HG03575 (cell line): Measurements from ENCODE around the gene HAPSTR1.

Experiments
- ATAC-seq: cut with Tn5 transposase; IDR thresholded peaks from one replicate; pipeline ENCODE4 v1.9.1; 2021; ENCODE audit not compliant: unreplicated experiment, insufficient number of reproducible peaks, low FRiP score; ENCODE audit errors: extremely low read depth

HAPSTR1 gene

DNA sequence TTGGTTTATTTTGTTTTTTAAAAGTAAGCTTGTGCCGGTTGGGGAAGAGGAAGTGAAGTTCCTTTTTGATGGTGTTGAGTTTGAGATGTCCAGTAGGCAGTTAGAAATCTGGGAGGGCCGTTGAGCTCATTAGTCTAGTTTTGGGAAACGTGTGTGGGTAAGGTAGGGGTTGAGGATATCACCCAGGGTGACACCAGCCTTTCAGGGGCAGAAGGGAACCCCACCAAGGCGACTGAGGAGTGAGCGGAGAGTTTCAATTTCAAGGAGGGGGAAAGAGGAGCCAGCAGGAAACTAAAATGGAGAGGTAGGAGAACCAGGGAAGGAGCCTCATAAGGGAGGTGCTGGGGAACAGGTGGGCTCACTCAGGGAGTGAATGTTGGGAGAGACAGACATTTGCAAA lies 22.7 kb downstream of the HAPSTR1 start:
- ATAC-seq = no peak

DNA sequence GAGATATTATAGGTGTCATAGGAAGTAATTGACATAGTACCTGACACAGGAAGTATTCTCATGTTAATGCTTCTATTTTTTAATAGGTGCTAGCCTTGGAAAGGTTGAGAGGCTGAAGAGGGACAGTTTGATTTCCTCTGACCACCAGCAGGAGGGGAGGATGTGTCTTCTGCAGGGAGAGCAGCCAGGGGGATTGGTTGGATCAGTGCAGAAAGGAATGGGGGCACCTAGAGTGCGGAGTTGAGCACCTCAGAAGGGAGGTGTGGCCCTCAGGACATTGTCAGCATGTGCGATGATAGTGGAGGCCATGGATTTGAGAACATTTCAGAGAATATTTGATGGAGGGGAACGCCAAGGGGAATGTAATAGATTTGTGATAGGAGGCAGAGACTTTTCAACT lies 23.4 kb downstream of the HAPSTR1 start:
- ATAC-seq = no peak

DNA sequence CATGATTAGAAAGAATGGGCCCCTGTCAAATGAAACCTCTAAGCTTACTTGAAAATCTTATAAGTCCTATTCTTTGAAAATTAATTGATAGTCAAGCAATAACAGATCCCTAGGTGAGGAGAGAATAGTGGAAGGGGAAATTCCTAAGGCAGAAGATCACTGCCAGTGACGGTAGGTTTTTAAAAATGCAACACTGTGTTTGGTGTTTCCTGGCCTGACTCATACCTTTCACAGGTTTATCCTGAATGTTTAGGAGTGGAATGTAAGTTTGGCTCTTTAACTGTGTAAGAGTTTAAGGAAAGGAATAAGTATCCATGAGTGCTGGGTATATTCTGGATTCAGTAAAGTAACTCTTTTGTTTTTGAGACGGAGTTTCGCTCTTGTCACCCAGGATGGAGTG lies 23.8 kb downstream of the HAPSTR1 start:
- no peak for ATAC-seq

DNA sequence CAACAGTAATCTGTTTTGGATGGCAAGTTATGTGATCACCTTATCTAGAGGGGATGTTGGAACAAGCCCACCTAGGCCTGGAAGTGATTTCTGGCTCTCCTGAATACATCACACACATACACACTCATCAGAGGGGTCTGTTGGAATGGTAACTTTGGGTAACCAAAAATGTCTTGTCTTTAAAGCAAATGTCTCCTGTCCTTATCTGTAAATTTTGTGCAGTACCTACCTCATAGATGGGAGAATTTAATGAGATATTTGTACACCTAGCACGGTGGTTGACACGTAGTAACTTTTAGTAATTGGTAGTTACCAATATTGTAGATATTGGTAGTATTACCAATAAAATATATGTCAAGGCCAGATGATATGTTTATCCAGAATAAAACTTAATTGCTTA lies 24.7 kb downstream of the HAPSTR1 start:
- ATAC-seq = no peak

DNA sequence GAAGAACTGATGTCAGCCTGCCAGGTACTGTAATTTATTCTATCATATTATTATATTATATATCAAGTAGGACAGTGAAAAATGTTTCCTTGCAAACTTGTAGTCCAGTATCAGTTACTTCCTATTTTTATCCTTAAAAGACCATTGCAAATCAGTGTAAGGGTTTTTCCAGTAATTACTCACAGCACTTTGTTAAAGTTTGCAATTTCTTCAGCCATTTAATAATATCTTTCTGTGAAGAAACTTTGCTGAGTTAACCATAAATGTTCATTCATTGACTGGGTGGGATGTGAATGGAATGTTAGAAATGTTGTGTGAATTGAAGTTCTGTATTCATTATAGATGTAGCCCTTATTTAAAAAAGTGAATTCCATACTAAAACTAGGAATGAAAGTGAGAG lies 26.7 kb downstream of the HAPSTR1 start:
- no peak for ATAC-seq

DNA sequence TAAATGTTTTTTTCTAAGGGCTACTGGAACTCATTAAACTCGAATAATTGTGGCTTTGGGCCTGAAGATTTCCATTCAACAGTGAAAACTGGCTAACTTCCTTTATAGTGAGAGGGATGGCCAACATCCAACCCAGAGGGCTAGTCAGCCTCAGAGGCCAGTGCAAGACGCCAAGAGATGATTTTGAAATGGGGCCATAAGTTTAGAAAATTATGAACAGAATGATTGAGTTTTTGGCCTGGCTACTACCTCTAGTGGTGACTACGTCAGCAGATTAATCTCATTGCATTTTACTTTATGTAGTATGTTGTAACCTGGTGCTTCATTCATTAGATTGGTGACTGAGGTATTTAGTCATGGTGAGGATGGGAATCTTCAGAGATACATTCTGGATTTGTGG lies 28.4 kb downstream of the HAPSTR1 start:
- no peak for ATAC-seq

DNA sequence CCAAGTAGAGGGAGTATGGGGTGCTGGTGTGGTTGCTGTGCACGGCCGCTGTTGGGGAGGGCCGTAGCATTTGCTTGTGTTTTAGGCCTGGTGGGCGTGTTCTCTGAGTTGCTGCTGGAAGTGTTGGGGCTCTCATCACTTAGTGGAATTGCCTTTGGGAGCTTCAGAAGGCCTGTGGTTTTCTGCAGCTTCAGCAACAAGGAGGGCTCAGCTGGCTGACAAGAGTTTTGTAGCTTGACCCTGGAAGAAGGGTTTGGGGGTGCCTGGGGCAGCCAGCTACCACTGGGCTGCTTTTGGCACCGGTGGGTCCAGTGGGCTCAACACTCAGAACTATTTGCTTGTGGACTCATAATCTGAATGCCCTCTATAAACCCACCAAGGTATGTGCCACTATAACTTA lies 30.9 kb downstream of the HAPSTR1 start:
- no peak for ATAC-seq

DNA sequence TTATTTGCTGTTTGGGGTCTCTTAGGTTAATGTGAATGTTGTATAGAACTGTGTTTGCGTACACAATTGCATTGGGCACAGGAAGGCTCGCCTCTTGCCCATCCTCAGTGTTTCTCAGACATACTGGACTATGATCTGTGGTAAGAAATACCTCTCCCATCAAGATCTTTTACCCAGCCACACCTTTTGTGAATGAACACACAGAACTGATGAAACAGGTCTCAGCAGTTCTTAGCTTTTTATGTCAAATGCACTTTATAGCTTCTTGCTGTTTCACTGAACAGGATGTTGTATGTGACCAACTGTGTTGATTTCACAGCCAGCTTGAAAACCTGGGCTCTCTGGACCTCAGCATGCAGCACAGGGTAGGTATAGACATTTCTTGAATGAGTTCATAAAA lies 31.5 kb downstream of the HAPSTR1 start:
- no peak for ATAC-seq

DNA sequence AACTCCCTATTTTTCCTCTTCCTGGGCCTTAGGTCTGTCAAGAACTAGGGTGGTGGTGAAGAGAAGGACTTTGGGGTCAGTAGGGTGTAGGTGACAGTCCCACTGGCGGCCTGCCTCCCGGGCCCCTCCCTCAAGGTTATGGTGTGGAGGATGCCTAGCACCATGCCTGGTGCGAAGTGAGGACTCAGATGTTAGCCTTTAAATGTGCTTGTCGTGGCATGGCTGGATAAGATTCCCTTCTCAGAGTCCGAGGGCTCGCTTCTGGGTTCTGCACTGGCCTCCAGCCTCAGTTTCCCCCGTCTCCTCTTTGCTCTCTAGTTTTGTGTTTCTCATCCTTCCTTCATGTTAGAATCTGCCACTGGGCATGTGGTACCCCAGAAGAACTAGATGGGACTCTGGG lies 32.0 kb downstream of the HAPSTR1 start:
- ATAC-seq = no peak

DNA sequence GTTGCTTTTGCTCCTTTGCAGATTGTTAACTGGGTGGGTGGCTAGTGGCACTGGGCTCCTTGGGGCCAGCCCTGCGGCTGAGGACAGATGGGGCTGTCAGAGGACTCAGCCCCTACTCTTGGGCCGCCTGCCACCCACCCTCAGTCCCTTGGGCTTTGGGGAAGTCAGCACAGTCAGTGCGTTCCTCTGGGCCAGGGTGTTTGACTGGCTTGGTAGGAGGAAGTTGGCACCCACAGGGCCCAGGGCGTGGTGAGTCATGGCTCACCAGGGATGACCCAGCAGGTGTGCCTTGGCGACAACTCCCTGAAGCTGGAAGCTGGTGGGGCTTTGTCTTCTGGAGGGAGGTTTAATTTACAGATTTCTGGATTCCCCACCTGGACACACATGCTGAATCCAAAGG lies 32.4 kb downstream of the HAPSTR1 start:
- no peak for ATAC-seq

DNA sequence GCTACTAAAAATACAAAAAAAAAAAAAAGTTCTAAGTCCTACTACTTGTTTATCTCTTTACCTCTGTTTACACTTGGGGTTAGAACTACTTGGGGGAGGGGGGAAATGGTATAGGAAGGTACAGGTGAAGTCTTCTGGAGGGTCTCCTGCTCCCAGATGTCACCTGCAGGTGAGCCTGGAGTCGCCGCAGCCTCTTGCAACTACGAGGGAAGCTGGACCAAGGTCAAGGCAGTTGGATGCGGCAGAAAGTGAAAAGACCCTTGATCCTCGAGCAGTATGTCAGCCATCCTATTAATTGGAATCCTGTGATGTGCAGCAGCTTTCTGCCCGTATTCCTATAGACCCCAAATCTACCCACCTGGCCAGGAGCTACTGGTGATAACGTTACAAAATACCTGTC lies 33.0 kb downstream of the HAPSTR1 start:
- ATAC-seq = no peak

DNA sequence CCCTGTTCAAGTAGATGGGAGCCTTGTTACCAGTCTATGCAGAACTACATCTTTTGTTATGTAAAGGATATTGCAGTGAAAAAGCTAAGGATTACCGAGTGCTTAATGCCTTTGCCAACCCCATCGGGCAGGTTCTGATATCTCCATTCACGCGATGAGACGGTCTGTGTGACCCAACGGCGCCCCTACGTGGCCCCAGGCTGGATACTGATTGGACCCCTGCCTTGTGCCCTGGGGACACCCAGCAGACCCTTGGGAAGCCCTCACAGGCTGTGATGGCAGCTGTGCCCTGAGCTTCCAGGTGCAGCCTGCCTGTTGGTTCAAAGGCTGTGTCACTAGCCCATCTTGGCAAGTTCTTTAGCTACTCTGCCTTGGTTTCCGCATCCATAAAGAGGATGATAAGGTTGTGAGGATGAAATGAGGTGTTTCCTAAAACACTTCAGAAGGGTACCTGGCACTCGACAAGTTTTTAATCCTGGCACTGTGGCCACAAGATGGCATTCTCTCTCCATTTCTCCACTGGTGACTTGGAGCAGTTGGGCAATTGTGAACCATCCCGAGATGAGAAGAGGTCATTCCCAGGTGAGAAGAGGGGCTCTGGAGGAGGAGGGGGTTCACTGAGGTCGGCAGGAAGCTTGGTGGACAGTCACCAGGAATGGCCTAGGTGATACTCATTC lies 33.6 kb downstream of the HAPSTR1 start:
- no peak for ATAC-seq

DNA sequence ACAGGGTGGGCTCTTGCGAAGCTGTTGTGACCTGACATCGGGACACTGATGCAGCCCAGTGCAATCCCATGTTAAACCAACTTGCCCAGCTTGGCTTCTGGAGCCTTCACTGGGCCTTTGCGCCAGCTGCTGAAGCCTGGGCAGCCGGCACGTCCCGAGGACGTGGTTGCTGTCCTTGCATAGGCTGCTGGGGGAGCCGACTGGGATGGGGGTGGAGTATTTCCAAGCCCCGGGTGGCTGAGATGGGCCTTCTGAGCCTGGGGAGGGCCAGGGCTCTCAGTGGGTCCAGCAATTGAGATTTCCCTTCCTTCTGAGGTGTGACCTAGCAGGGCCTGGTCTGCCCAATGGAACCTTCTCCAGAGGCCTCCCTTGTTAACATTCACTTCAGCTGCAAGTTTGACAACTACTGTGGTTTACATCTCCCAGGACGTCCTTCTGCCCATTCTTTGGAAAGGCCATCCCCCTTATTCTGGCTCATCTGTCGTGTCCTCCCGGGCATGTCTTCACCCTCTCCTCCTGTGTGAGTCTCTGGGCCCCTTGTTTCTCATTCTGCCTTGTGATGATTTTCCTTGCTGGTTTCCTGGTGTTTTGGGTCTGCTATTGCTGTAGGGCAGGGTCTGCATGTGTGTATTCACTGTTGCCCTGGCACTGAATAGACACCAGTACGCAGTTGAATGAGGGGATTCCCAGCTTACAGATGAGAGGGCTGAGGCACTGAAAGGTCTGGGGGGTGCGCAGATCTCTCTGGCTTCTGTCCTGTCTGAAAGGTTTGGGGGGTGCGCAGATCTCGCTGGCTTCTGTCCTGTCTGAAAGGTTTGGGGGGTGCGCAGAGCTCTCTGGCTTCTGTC lies 34.4 kb downstream of the HAPSTR1 start:
- ATAC-seq = no peak

DNA sequence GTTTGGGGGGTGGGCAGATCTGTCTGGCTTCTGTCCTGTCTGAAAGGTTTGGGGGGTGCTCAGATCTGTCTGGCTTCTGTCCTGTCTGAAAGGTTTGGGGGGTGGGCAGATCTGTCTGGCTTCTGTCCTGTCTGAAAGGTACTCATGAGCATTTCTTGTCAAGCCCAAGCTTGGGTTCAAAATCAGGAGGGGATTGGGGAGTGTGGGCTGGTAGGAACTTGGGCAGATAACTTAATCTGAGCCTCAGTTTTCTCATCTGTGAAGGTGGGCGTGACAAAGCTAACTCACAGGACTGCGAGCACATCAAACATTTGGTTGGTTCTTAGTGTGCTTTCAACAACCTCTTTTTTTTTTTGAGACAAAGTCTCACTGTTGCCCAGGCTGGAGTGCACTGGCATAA lies 35.2 kb downstream of the HAPSTR1 start:
- no peak for ATAC-seq

DNA sequence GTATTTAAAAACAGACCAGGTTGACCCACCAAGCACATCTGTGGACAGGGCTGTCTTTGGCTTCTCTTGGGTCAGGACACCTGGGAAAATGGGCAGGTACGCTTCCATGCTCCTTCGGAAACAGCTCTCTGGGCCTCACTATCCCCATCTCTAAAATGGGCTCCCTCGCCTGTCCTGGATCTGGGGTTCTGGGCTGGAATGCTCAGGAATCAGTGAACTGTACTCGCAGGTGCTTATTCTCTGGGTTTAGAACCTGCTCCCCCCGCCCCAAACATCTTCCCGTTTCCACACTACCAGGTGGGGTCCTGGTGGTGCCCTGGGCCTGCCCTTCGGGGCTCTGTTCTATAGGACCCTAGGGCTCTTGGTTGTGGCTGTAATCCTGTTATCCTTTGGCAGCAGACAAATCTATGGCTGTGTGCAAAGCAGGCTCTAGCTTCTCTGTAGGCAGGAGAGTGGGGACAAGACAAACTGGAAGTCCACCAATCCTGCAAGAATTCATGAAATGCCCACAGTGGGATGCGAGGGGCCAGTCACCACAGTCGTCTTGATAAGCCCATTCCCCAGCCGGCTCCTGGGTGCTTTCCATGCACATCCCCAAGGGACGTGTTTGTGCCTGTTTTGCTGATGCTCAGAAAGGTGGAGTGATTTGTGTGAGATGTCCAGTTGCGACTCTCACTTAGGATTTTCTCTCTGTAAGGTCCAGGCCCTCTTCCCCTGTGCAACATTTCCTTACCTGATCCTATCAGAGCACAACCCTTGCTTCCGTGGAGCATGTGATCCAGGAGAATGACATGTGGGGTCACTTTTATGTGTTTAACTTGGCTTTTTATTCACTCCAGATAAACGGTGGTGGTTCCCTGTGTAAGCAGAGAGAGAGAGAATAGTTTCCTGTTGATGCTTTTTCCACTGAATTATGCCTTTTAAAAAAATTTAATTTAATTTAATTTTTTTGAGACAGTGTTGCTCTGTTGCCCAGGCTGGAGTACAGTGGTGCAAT lies 37.2 kb downstream of the HAPSTR1 start:
- ATAC-seq = no peak

DNA sequence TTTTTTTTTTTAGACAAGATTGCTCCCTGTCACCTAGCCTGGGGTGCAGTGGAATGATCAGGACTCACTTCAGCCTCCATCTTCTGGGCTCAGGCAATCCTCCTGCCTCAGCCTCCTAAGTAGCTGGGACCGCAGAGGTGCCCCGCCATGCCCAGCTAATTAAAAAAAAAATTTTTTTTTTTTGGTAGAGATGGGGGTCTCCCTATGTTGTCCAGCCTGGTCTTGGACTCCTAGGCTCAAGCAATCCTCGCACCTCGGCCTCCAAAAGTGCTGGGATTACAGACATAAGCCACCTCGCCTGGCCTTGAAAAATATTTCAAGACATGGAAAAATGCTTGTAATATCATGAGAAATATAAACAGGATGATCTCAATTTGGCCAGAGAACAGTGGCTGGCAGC lies 42.9 kb downstream of the HAPSTR1 start:
- no peak for ATAC-seq

DNA sequence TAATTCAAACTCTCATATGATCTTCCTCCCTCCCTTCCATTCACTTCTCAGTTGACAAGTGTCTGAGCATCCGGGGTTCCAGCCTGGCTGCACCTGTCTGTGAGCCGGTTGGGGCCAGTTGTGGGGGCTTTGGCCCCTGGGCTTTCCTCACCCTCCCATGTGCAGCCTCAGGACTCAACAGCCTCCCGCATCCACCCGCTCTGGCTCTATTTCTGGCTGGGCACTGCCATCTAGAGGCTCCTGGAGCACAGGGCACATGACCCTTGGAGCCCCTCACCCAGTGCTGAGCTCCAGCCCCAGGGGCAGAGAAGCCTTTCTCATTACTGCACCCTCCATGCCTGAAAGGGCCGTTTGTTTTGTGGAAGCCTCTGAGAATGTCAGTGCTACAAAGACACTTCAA lies 43.3 kb downstream of the HAPSTR1 start:
- no peak for ATAC-seq

DNA sequence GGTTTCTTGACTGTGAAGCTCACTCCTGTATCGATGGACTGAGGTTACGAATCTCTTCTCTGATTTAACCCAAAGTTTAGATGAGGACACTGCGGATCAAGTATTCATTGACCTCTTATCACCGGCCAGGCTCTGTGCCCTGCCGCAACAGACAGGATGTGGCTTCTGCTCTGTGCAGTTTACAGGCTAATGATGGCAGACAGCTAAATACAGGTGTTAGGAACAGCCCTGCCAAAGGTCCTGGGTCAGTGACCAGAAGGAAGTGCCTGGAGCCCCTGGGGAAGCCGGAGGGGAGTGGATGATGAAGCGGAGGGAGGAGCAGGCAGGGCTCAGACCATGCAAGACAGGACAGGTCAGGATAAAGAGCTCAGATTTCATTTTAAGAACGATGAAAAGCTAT lies 44.4 kb downstream of the HAPSTR1 start:
- no peak for ATAC-seq

DNA sequence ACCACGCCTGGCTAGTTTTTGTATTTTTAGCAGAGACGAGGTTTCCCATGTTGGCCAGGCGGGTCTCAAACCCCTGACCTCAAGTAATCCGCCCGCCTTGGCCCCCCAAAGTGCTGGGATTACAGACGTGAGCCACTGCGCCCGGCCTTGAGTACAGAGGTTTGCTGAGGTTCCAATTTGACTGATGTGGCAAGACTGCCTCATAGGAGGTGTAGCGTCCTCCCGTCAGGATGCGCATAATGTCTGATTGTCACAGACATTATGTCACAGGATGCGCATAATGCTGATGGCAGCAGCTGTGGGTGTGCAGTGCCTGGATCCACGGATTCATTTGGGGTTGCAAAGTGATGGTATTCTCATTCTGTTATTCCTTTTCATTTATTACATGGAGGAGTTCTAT lies 45.2 kb downstream of the HAPSTR1 start:
- no peak for ATAC-seq
